SHP77 (cell line): ENCODE data around the gene LMF1.
A peak's percentile ranks its signal among the peaks of the same experiment; 100 is the strongest.

Experiments
- DNase-seq, 2 experiments: peaks; one replicate each; lab custom pipeline; 2025; lab: John Stamatoyannopoulos, UW

LMF1 gene

DNA sequence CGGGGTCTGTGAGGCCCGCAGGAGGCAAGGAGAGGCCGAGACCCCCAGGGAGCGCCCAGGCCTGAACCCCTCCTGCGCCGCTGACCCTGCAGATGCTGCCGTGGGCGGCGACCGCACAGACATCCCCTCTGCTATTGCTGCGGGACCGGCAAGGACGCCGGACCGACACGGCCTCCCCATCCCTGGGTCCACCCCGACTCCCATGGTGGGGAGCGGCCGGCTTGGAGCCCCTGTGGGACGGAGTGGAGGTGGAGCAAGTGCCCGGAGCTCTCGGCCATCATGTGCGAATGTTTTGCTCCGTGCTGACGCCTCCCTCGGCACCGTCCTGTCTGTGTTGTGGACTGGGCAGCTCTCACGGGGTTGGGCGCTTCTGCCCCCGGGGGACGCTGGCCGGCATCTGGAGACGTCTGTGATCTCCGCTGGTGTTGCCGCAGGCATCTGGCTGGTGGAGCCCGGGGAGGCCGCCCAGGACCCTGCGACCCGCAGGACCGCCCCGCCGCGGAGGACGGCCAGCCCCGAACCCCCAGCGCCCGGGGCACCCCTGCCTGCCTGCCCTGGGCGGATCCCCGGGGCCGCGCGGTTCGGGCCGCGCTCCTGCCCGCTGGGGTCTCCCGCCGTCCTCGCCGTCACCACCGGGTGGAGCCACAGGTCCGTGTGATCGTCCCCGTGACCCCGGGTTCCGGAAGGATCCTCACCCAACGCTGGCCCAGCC, 157.4 kb downstream of the LMF1 start:
- DNase-seq = peak in 1 of 2 experiments; percentile 23

DNA sequence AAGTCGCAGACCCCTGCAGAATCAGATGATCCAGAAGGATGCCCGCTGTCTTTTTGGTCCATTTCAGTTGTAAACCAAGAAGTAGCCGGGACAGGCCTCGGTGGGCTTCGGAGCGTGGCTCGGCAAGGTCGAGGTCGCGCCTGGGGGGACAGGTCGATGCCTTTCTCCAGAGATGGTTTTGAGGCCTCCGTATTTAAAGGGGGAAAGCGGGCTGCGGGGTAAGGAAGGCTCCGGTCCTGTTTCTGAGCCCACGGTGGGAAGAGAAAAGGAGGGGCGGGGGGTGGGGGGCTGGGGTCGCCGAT, 162.7 kb downstream of the LMF1 start:
- DNase-seq = no peak

DNA sequence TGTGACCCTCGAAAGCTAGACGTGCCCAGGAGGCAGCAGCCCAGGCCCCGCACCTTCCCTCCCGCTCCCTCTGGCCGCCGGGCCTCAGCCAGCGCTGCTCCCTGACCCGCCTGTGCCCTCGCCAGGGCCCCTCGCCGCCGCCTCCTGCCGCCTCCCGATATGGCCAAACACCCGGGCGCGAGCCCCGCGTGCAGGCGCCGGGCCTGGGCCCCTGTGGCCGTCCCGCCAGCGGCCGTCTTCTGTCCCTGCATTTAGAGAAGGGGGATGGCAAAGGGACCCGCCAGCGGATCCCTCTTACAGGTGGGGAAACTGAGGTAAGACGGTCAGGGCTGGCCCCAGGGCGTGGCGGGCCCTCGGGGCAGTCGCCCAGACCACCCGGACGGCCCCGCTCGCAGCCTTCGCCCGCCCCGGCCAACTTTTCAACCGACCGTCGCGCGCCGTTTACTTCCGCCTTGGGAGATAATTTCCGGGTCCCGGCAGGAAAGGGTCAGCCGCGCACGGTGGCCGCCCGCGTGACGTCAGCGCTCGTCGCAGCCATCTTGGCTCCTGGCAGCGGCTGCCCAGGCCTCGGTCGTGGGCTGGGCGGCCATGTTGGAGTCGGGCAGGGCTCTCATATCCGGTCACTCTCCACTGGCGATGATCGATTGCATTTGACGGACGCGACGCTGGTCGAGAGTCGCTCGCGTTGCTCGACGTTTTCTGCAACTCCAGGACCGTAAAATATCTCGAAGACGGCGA, 163.3 kb downstream of the LMF1 start:
- DNase-seq = peak; percentile 91 to 93

DNA sequence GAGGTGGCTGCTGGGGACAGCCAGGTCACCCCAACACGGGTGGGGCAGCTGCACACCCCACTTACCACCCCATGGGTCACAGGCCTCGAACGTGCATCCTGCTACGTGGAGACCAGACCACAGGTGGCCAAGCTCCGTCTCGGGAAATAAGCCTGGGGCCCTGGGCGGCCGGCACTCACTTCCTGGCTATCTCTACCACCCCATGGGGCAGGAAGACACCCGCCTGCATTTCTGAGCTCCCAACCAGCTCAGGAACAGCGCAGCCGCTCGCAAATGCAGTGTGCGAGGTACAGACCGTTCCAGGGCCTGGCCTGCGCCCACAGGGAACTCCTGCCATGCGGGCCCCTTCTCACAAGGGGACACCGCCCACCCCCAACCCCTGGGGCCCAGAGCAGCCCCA, 165.3 kb downstream of the LMF1 start:
- no peak for DNase-seq

DNA sequence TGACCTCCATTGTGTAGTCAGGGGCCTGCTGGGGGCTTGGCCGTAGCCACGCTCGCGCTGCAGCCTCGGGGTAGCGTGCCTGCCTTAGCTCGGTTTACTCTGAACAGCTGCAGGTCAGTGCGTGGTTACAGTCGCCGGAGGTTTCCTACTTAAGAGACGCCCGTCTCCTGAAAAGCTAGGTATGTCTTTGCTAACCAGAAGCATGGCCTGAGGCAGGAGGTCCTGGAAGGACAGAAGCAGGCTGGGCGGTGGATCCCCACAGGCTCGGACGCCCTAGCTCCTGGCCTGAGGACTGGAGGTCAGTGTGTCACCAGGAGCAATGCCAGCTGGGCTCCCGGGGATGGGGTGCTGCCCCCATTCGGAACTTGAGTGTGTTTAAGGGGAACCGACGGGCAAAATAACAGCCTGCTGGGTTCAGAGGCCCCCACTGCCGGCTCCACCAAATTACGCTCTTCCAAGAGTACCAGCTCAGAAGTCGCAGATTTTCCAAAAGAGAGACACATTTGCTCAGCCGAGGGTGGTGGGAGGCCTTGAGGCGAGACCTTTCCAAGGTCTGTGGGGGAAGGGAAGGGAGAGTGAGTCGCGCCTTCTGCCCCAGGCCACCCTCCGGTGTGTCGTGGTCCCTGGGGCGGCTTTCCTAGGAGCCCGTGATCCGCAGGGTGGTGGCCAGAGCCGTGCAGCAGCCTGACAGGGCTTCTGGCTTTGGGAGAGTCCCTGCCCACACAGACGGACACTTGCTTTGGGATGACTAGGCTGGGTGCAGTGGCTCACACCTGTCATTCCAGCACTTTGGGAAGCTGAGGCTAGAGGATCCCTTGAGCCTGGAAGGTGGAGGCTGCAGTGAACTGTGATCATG, 166.4 kb downstream of the LMF1 start:
- DNase-seq = no peak

DNA sequence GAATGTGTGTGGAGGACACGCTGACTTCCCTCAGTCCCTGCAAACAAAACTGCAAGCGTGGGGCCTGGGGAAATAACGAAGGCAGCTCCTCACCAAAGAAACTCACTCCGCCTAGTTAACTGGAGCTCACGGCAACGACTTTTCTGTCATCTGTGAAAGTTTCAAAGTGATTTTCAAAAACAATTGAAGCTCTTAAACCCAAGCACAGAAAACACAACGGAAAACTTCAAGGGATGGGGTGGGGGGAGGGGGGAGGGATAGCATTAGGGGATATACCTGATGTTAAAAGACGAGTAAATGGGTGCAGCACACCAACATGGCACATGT, 167.1 kb downstream of the LMF1 start:
- no peak for DNase-seq
